HEK293T (cell line): ENCODE data around the gene IKZF3.

Experiments
- CTCF ChIA-PET: fragments of 350-600 bp; formaldehyde crosslinking; extraction: SDS; loops from one replicate; lab custom pipeline; 2021; ENCODE audit warnings: antibody characterized with exemption, inconsistent platforms; lab: Yijun Ruan, JAX
- POLR2A ChIA-PET: fragments of 350-600 bp; formaldehyde crosslinking; extraction: SDS; loops from one replicate; lab custom pipeline; 2020; ENCODE audit warnings: antibody characterized with exemption, inconsistent platforms; lab: Yijun Ruan, JAX
- DNase-seq: peaks from one replicate; pipeline ENCODE4 v3.0.0; 2012; ENCODE audit warnings: mixed read lengths; ENCODE audit errors: extremely low spot score
- ARNT ChIP-seq: fragments of 450-650 bp; IDR thresholded peaks from 2 replicates; pipeline ENCODE4 v1.6.1; 2017; ENCODE audit warnings: mild to moderate bottlenecking
- BHLHE40 ChIP-seq: fragments of 450-650 bp; IDR thresholded peaks from 2 replicates; pipeline ENCODE4 v1.6.1; 2016; ENCODE audit warnings: mild to moderate bottlenecking, moderate library complexity, borderline replicate concordance
- CTBP1 ChIP-seq: fragments of 450-650 bp; IDR thresholded peaks from 2 replicates; pipeline ENCODE4 v1.6.1; 2016; ENCODE audit warnings: borderline replicate concordance
- ELF4 ChIP-seq: fragments of 450-650 bp; IDR thresholded peaks from 2 replicates; pipeline ENCODE4 v1.6.1; 2017; ENCODE audit warnings: antibody characterized with exemption
- FOXA1 ChIP-seq: fragments of 450-650 bp; IDR thresholded peaks from 2 replicates; pipeline ENCODE4 v1.6.1; 2016; ENCODE audit warnings: mild to moderate bottlenecking
- FOXK2 ChIP-seq: fragments of 450-650 bp; IDR thresholded peaks from 2 replicates; pipeline ENCODE4 v1.6.1; 2016; ENCODE audit warnings: mild to moderate bottlenecking
- FOXM1 ChIP-seq: fragments of 450-650 bp; IDR thresholded peaks from 2 replicates; pipeline ENCODE4 v1.6.1; 2017; ENCODE audit warnings: mild to moderate bottlenecking, borderline replicate concordance
- HDGF ChIP-seq: fragments of 450-650 bp; IDR thresholded peaks from 2 replicates; pipeline ENCODE4 v1.6.1; 2017; ENCODE audit warnings: antibody characterized with exemption, borderline replicate concordance
- L3MBTL2 ChIP-seq: fragments of 450-650 bp; conservative IDR thresholded peaks from 2 replicates; pipeline ENCODE4 v1.6.1; 2016; ENCODE audit warnings: mild to moderate bottlenecking
- LEF1 ChIP-seq: fragments of 450-650 bp; IDR thresholded peaks from 2 replicates; pipeline ENCODE4 v1.6.1; 2017; ENCODE audit warnings: mild to moderate bottlenecking, borderline replicate concordance
- NFRKB ChIP-seq: fragments of 450-650 bp; IDR thresholded peaks from 2 replicates; pipeline ENCODE4 v1.6.1; 2016; ENCODE audit warnings: mild to moderate bottlenecking, moderate library complexity
- SP1 ChIP-seq: fragments of 450-650 bp; IDR thresholded peaks from 2 replicates; pipeline ENCODE4 v1.6.1; 2017
- SUZ12 ChIP-seq: fragments of 450-650 bp; IDR thresholded peaks from 2 replicates; pipeline ENCODE4 v1.6.1; 2016; ENCODE audit warnings: mild to moderate bottlenecking
- TARDBP ChIP-seq: fragments of 450-650 bp; IDR thresholded peaks from 2 replicates; pipeline ENCODE4 v1.6.1; 2016
- ZNF384 ChIP-seq: fragments of 450-650 bp; IDR thresholded peaks from 2 replicates; pipeline ENCODE4 v1.6.1; 2016
- TF ChIP-seq, protein P1 (sequence below): fragments of 450-650 bp; IDR thresholded peaks from 2 replicates; pipeline ENCODE4 v1.6.1; 2016

The IKZF3 gene

DNA sequence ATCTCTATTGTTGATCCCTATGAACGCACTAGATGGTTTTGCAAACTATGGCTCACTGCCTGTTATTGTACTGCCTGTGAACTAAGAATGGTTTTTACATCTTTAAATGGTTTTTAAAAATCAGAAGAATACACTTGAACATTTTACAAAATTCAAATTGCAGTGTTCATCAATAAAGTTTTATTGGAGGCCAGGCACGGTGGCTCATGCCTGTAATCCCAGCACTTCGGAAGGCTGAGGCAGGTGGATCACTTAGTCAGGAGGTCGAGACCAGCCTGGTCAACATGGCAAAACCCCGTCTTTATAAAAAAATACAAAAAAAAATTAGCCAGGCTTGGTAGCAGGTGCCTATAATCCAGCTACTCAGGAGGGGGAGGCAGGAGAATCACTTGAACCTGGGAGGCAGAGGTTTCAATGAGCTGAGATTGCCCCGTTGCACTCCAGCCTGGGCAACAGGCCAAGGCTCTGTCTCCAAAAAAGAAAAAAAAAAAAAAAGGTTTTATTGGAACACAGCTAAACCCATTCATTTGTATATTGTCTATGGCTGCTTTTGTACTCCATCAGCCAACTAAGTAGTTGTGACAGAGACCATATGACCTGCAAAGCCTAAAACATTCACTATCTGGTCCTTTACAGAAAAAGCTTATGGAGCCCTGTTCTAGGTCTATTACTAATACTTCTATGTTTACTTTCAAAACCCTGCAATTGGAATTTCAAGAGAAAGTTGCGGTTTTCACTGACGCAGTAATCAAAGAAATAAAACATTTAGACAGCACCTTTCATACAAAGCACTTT is 18.9 kb downstream of the IKZF3 start:
- CTCF ChIA-PET: no interaction called here
- POLR2A ChIA-PET: no interaction called here
- TF ChIP-seq, protein P1, sequence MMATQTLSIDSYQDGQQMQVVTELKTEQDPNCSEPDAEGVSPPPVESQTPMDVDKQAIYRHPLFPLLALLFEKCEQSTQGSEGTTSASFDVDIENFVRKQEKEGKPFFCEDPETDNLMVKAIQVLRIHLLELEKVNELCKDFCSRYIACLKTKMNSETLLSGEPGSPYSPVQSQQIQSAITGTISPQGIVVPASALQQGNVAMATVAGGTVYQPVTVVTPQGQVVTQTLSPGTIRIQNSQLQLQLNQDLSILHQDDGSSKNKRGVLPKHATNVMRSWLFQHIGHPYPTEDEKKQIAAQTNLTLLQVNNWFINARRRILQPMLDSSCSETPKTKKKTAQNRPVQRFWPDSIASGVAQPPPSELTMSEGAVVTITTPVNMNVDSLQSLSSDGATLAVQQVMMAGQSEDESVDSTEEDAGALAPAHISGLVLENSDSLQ: no peak
- peak; percentile 61; the same call in 1 of the 2 replicates for TF ChIP-seq ZNF384
- TF ChIP-seq HDGF: no peak
- no peak for TF ChIP-seq FOXK2
- TF ChIP-seq LEF1: no peak
- DNase-seq: no peak

GRCh38 chr17:39841134-39841683 is 22.9 kb downstream of the IKZF3 start:
- DNase-seq: no peak
- ChIA-PET POLR2A (no interaction called here), CTCF (no interaction called here)
- TF ChIP-seq, protein P1: no peak
- TF ChIP-seq CTBP1 (no peak), L3MBTL2 (no peak), BHLHE40 (no peak), FOXK2 (no peak), FOXM1 (no peak), NFRKB (no peak), ELF4 (no peak), HDGF (no peak)

DNA sequence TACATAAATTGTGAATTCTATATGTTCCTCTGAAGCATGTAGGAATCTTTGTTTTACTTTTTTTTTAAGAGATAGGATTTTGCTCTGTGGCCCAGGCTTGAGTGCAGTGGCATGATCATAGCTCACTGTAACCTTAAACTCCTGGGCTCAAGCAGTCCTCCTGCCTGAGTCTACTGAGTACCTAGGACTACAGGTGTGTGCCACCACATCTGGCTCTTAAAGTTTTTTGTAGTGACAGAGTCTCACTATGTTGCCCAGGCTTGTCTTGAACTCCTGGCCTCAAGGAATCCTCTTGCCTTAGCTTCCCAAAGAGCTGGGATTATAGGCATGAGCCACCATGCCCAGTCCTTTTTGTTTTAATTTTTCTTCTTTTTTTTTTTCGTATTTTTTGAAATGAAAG is 25.3 kb downstream of the IKZF3 start:
- TF ChIP-seq FOXA1: no peak
- no peak for TF ChIP-seq ARNT
- no peak for TF ChIP-seq CTBP1
- TF ChIP-seq BHLHE40: no peak
- no peak for TF ChIP-seq HDGF
- TF ChIP-seq, protein P1: no peak
- no peak for TF ChIP-seq FOXK2
- no peak for TF ChIP-seq L3MBTL2
- TF ChIP-seq SP1: no peak
- TF ChIP-seq FOXM1: no peak
- no peak for TF ChIP-seq LEF1
- no peak for TF ChIP-seq ELF4
- no peak for TF ChIP-seq SUZ12
- no peak for TF ChIP-seq TARDBP
- no peak for TF ChIP-seq ZNF384
- no peak for TF ChIP-seq NFRKB
- POLR2A ChIA-PET: no interaction called here
- CTCF ChIA-PET: no interaction called here
- no peak for DNase-seq

DNA sequence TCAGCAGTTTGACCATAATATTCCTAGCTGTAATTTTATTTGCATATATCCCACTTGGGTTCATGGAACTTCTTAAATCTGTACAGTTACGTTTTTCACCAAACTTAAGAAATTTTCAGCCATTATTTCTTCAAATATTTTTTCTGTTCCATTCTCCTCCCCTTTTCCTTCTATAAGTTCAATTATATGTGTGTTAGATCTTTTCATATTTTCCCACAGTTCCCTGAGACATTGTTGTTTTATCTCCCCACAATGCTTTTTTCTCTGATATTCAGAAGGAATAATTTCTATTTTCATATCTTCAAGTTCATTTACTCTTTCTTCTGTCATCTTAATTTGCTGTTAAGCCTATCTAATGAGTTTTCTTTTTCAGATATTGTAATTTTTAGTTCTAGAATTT is 26.1 kb downstream of the IKZF3 start:
- POLR2A ChIA-PET: no interaction called here
- TF ChIP-seq ZNF384 (no peak), L3MBTL2 (no peak), NFRKB (no peak), LEF1 (no peak), FOXK2 (no peak), ARNT (no peak), ELF4 (no peak), FOXA1 (no peak), CTBP1 (no peak), SUZ12 (no peak), SP1 (no peak)
- CTCF ChIA-PET: no interaction called here
- no peak for DNase-seq

DNA sequence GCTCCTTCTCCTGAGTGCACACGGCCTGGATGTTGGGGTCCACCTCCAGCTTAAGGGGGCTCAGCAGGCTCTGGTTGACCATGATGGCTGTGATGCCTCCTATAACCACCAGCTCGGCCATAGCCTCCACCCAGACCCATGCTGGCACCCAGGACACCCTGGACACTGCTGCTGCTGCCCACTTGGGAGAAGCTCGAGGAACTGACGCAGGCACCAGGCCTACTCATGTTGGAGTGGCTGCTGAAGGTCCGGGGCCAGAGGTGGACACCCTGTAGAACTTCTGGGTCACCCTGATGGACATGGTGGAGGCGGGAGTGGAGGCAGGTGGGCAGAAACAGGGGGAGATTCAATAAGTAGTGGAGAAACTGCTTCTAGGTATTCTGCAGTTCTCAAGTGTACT is 28.0 kb downstream of the IKZF3 start:
- POLR2A ChIA-PET: interaction anchor here (0.6 kb wide), 1 partner anchor 82 kb away, joined by 3 read pairs; no protein-coding TSS in a partner anchor
- TF ChIP-seq NFRKB (no peak), FOXM1 (no peak), SUZ12 (no peak)
- CTCF ChIA-PET: interaction anchor here (1.1 kb wide), 1 partner anchor 123 kb away, joined by 4 read pairs; no protein-coding TSS in a partner anchor
- DNase-seq: no peak

- ChIA-PET CTCF (interaction anchor here (0.6 to 1.1 kb wide), 3 partner anchors 8 to 124 kb away, joined by 3 to 4 read pairs (median 4); no protein-coding TSS in a partner anchor), POLR2A (interaction anchor here (0.6 kb wide), 1 partner anchor 81 kb away, joined by 3 read pairs; no protein-coding TSS in a partner anchor)
- TF ChIP-seq SP1: no peak
- no peak for TF ChIP-seq ZNF384
- TF ChIP-seq L3MBTL2: no peak
- TF ChIP-seq, protein P1: no peak
- TF ChIP-seq SUZ12: no peak
- no peak for TF ChIP-seq FOXA1
- TF ChIP-seq TARDBP: no peak
- no peak for TF ChIP-seq LEF1
- no peak for TF ChIP-seq NFRKB
- TF ChIP-seq FOXK2: no peak
- no peak for TF ChIP-seq BHLHE40
- no peak for TF ChIP-seq HDGF
- no peak for TF ChIP-seq ARNT
- no peak for TF ChIP-seq ELF4
- TF ChIP-seq FOXM1: no peak
- no peak for DNase-seq
These were observed 28.9 kb downstream of the IKZF3 start for GRCh38 chr17:39835038-39835786.
